Right cardiac atrium (tissue), 5 donors: ENCODE measurements around the gene HSPB1. TPM values are rescaled to one million over a fixed set of nuclear protein-coding genes. Genes with fewer than 3 reads are reported as not detected.
A peak's percentile ranks its signal among the peaks of the same experiment; 100 is the strongest.

ENCODE experiments used
- ATAC-seq, 2 donors: fragments of 200-7000 bp; cut with Tn5 transposase; one replicate each; pipeline versions ENCODE4 v1.8.0 to v1.9.1; 2020; ENCODE audit warnings: moderate library complexity in 2 of 2, mild to moderate bottlenecking in 1 of 2
- DNase-seq, 3 donors: peaks; one replicate each; pipeline ENCODE4 v3.0.0-alpha.2; 2020
- H3K27ac ChIP-seq: one replicate; pipeline ENCODE4 v1.5.1; 2013; ENCODE audit warnings: mild to moderate bottlenecking, low read length, control low read depth, moderate library complexity
- H3K27me3 ChIP-seq: one replicate; pipeline ENCODE4 v1.6.1; 2013; ENCODE audit not compliant: control insufficient read depth, insufficient read depth
- H3K4me1 ChIP-seq: one replicate; pipeline ENCODE4 v1.6.1; 2013; ENCODE audit warnings: low read length; ENCODE audit not compliant: control insufficient read depth, insufficient read depth
- H3K4me3 ChIP-seq: one replicate; pipeline ENCODE4 v1.5.1; 2013; ENCODE audit warnings: low read length, control low read depth
- H3K9me3 ChIP-seq: one replicate; pipeline ENCODE4 v1.6.1; 2013; ENCODE audit warnings: low read length; ENCODE audit not compliant: control insufficient read depth
- WGBS: extraction: QIAGEN DNeasy Blood & Tissue Kit; methylation state at CpG from one replicate; pipeline ENCODE4 v1.1.7; 2013; 5-methylcytosine and 5-hydroxymethylcytosine counted together
- intact Hi-C, 4 donors: fragments of 100-400 bp; cut with DNase I; formaldehyde crosslinking; loops; one replicate each; pipeline versions ENCODE4 v1.11.0 to v1.14.0; 2022 to 2023
- polyA plus RNA-seq: library from polyadenylated mRNA; stranded (reverse); fragments of 200-250 nt; gene quantifications from one replicate; pipeline ENCODE4 v1.2.3, GENCODE V29; 2013
- total RNA-seq, 4 donors: library from RNA; stranded (reverse); fragmentation: NEBNext Ultra II Directional; extraction: Animal tissue kit (Norgen Biotek cat#: 25700); gene quantifications; one replicate each; pipeline ENCODE4 v1.2.1, GENCODE V29; 2021
- donor health status: healthy with polysubstance abuse.
- donor health status: DM: no; HTN: yes; CAD: no.
- donor health status: DM: no; HTN: no; CAD: no.
- donor health status: DM: no; HTN: yes; CAD: no; lungs with severe emphysema.
- donor health status: DM: yes; HTN: yes; CAD: no.

The HSPB1 gene
- total and polyA plus RNA-seq, 5 donors: 1,069 to 2,464 (median 1,479) TPM

- intact Hi-C loops: no loop called here
- DNase-seq: no peak
- Histone ChIP-seq H3K4me3 (no peak overlapping the region), H3K27ac (peak overlapping the region; percentile 65), H3K4me1 (peaks cover 30% of the 10 kb centered on the region), H3K9me3 (no peaks in the 10 kb centered on the region), H3K27me3 (no peaks in the 10 kb centered on the region)
- no peak for ATAC-seq
These were observed 33.6 kb downstream of the HSPB1 start for GRCh38 chr7:76336094-76336493.

- H3K4me1 ChIP-seq: peaks cover 27% of the 10 kb centered on the region
- no peak overlapping the region for H3K4me3 ChIP-seq
- no peaks in the 10 kb centered on the region for H3K27me3 ChIP-seq
- WGBS: 62% methylated on average over 6 of the region's 6 CpGs
- intact Hi-C loops: no loop called here
- DNase-seq (no peak), ATAC-seq (no peak)
- no peaks in the 10 kb centered on the region for H3K9me3 ChIP-seq
- H3K27ac ChIP-seq: peak overlapping the region; percentile 75
These were observed 34.7 kb downstream of the HSPB1 start for GRCh38 chr7:76337147-76337546.

- H3K4me3 ChIP-seq: no peak overlapping the region
- DNase-seq: no peak
- H3K27ac ChIP-seq: peak overlapping the region; percentile 91
- no peak for ATAC-seq
- peaks cover 27% of the 10 kb centered on the region for H3K4me1 ChIP-seq
- intact Hi-C loops: no loop called here
- 61% methylated on average over 9 of the region's 9 CpGs for WGBS
- H3K9me3 ChIP-seq: no peaks in the 10 kb centered on the region
- no peaks in the 10 kb centered on the region for H3K27me3 ChIP-seq
These were observed 36.0 kb downstream of the HSPB1 start for GRCh38 chr7:76338298-76339084.

- Histone ChIP-seq H3K4me3 (no peak overlapping the region), H3K27ac (no peak overlapping the region), H3K9me3 (no peaks in the 10 kb centered on the region), H3K4me1 (peaks cover 22% of the 10 kb centered on the region), H3K27me3 (no peaks in the 10 kb centered on the region)
- DNase-seq: no peak
- ATAC-seq: peak; percentile 21 to 45
- 63% methylated on average over 3 of the region's 3 CpGs for WGBS
- intact Hi-C loops: loop anchor here in 1 of 4 donors (10.0 kb wide), 1 partner anchor 54 kb away; no protein-coding TSS in a partner anchor
These were observed 38.2 kb downstream of the HSPB1 start for GRCh38 chr7:76340617-76341131.

GRCh38 chr7:76342222-76342621, 39.7 kb downstream of the HSPB1 start:
- peak overlapping the region; percentile 15 for H3K27ac ChIP-seq
- WGBS: 79% methylated on average over 5 of the region's 5 CpGs

GRCh38 chr7:76343294-76343930, 40.9 kb downstream of the HSPB1 start:
- H3K27me3 ChIP-seq: no peaks in the 10 kb centered on the region
- H3K4me3 ChIP-seq: no peak overlapping the region
- intact Hi-C loops: loop anchor here in 1 of 4 donors (10.0 kb wide), 1 partner anchor 51 kb away; no protein-coding TSS in a partner anchor
- 95% methylated on average over 6 of the region's 6 CpGs for WGBS
- ATAC-seq: no peak
- H3K27ac ChIP-seq: no peak overlapping the region
- H3K4me1 ChIP-seq: peaks cover 20% of the 10 kb centered on the region
- DNase-seq: no peak
- no peaks in the 10 kb centered on the region for H3K9me3 ChIP-seq

More at GRCh38 chr7:76342222-76342621, 39.7 kb downstream of the HSPB1 start:
- Histone ChIP-seq H3K9me3 (no peaks in the 10 kb centered on the region), H3K27me3 (no peaks in the 10 kb centered on the region), H3K4me1 (peaks cover 24% of the 10 kb centered on the region), H3K4me3 (no peak overlapping the region)
- intact Hi-C loops: loop anchor here in 1 of 4 donors (10.0 kb wide), 1 partner anchor 53 kb away; no protein-coding TSS in a partner anchor
- DNase-seq (no peak), ATAC-seq (no peak)

- H3K27me3 ChIP-seq: no peaks in the 10 kb centered on the region
- H3K27ac ChIP-seq: no peak overlapping the region
These were observed 41.5 kb downstream of the HSPB1 start for GRCh38 chr7:76343931-76344321.

GRCh38 chr7:76346097-76346496, 43.6 kb downstream of the HSPB1 start:
- Histone ChIP-seq H3K27me3 (no peaks in the 10 kb centered on the region), H3K9me3 (no peaks in the 10 kb centered on the region), H3K4me3 (no peak overlapping the region), H3K27ac (no peak overlapping the region), H3K4me1 (peaks cover 13% of the 10 kb centered on the region)
- intact Hi-C loops: loop anchor here in 1 of 4 donors (10.0 kb wide), 1 partner anchor 49 kb away; no protein-coding TSS in a partner anchor
- DNase-seq (no peak), ATAC-seq (no peak)
- WGBS: 77% methylated on average over 6 of the region's 6 CpGs

More at GRCh38 chr7:76343931-76344321, 41.5 kb downstream of the HSPB1 start:
- Histone ChIP-seq H3K9me3 (no peaks in the 10 kb centered on the region), H3K4me1 (peaks cover 18% of the 10 kb centered on the region), H3K4me3 (no peak overlapping the region)
- no peak for DNase-seq
- intact Hi-C loops: loop anchor here in 1 of 4 donors (10.0 kb wide), 1 partner anchor 51 kb away; no protein-coding TSS in a partner anchor
- 96% methylated on average over 6 of the region's 6 CpGs for WGBS
- no peak for ATAC-seq

- DNase-seq (no peak), ATAC-seq (peak; percentile 30 to 40)
- no peak overlapping the region for H3K4me3 ChIP-seq
- intact Hi-C loops: loop anchor here in 1 of 4 donors (10.0 kb wide), 1 partner anchor 48 kb away; no protein-coding TSS in a partner anchor
- H3K27ac ChIP-seq: peak overlapping the region; percentile 29
- no peaks in the 10 kb centered on the region for H3K27me3 ChIP-seq
- 58% methylated on average over 8 of the region's 8 CpGs for WGBS
- H3K9me3 ChIP-seq: no peaks in the 10 kb centered on the region
- peaks cover 18% of the 10 kb centered on the region for H3K4me1 ChIP-seq
These were observed 44.3 kb downstream of the HSPB1 start for GRCh38 chr7:76346778-76347177.

GRCh38 chr7:76347710-76348109, 45.2 kb downstream of the HSPB1 start:
- Histone ChIP-seq H3K27me3 (no peaks in the 10 kb centered on the region), H3K9me3 (no peaks in the 10 kb centered on the region), H3K4me1 (peaks cover 17% of the 10 kb centered on the region), H3K4me3 (no peak overlapping the region), H3K27ac (no peak overlapping the region)
- no peak for DNase-seq
- intact Hi-C loops: loop anchor here in 1 of 4 donors (10.0 kb wide), 1 partner anchor 47 kb away; no protein-coding TSS in a partner anchor
- ATAC-seq: no peak
- WGBS: 66% methylated on average over 5 of the region's 5 CpGs
